Vagina (tissue), 2 donors: ENCODE results near the gene ZW10.

Experiments
- CTCF ChIP-seq, 3 experiments: fragments of 450-650 bp in 2 of 3; fragments of 200-600 bp in 1 of 3; sonication (generic) in 1 of 3; IDR thresholded peaks; one replicate each; pipeline ENCODE4 v1.5.1; 2017 to 2019; ENCODE audit warnings: antibody characterized with exemption in 3 of 3, mild to moderate bottlenecking in 2 of 3, moderate library complexity in 2 of 3
- POLR2AphosphoS5 ChIP-seq, 2 donors: sonication (generic); formaldehyde crosslinking; IDR thresholded peaks; one replicate each; pipeline ENCODE4 v1.9.0; 2017; ENCODE audit warnings: antibody characterized with exemption in 2 of 2, mild to moderate bottlenecking in 2 of 2, low read depth in 1 of 2; ENCODE audit not compliant: insufficient read depth in 1 of 2

GRCh38 chr11:113814181-113814580 is 40.7 kb upstream of the ZW10 start:
- TF ChIP-seq CTCF (IDR thresholded peaks at IDR 0.05), result no peak
- no peak for TF ChIP-seq POLR2AphosphoS5 (IDR thresholded peaks at IDR 0.05; ENCODE audit: insufficient read depth in 1 of 2, low read depth in 1 of 2)
